ENCODE measurements around the gene MBP.

GRCh38 chr18:76960528-76961035, 172.0 kb downstream of the MBP start:
- TF ChIP-seq, protein P1, sequence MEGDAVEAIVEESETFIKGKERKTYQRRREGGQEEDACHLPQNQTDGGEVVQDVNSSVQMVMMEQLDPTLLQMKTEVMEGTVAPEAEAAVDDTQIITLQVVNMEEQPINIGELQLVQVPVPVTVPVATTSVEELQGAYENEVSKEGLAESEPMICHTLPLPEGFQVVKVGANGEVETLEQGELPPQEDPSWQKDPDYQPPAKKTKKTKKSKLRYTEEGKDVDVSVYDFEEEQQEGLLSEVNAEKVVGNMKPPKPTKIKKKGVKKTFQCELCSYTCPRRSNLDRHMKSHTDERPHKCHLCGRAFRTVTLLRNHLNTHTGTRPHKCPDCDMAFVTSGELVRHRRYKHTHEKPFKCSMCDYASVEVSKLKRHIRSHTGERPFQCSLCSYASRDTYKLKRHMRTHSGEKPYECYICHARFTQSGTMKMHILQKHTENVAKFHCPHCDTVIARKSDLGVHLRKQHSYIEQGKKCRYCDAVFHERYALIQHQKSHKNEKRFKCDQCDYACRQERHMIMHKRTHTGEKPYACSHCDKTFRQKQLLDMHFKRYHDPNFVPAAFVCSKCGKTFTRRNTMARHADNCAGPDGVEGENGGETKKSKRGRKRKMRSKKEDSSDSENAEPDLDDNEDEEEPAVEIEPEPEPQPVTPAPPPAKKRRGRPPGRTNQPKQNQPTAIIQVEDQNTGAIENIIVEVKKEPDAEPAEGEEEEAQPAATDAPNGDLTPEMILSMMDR (conservative IDR thresholded peaks at IDR 0.05; ENCODE audit: low read depth in 2 of 2), result peak; percentile 38 to 77
- TF ChIP-seq NANOG (IDR thresholded peaks at IDR 0.05; ENCODE audit: borderline replicate concordance), result no peak
- TF ChIP-seq EZH2 (IDR thresholded peaks at IDR 0.05; ENCODE audit: low read depth, unreplicated experiment), result no peak
- TF ChIP-seq REST (IDR thresholded peaks at IDR 0.05; ENCODE audit: unreplicated experiment), result no peak
- TF ChIP-seq POLR2AphosphoS5 (IDR thresholded peaks at IDR 0.05; ENCODE audit: low read depth), result no peak
- no peak for TF ChIP-seq EZH2phosphoT487 (IDR thresholded peaks at IDR 0.05; ENCODE audit: unreplicated experiment)
- TF ChIP-seq JUNB (IDR thresholded peaks at IDR 0.05; ENCODE audit: unreplicated experiment), result no peak

Measured in GM23338 (cell line).